B cell (primary cell): ENCODE results near the gene TMEM35B. TPM values are rescaled to one million over a fixed set of nuclear protein-coding genes. Genes with fewer than 3 reads are reported as not detected.

ENCODE experiments used
- ATAC-seq: fragments of 200-7000 bp; cut with Tn5 transposase; one replicate; pipeline ENCODE4 v1.10.0; 2021; ENCODE audit warnings: low read depth, mild to moderate bottlenecking, moderate number of reproducible peaks, moderate library complexity
- CTCF ChIA-PET: fragments of 350-600 bp; sonication (Branson Sonifier 250); formaldehyde crosslinking; loops from one replicate; lab custom pipeline; 2021; ENCODE audit warnings: antibody characterized with exemption, inconsistent platforms; lab: Charles Lee
- POLR2A ChIA-PET: fragments of 350-600 bp; sonication (Branson Sonifier 250); formaldehyde crosslinking; loops from one replicate; lab custom pipeline; 2021; ENCODE audit warnings: antibody characterized with exemption; lab: Charles Lee
- DNase-seq: peaks from one replicate; pipeline ENCODE4 v3.0.0; 2013
- H2AFZ ChIP-seq: 2 replicates; pipeline ENCODE4 v1.6.1; 2012; ENCODE audit warnings: mild to moderate bottlenecking, low read depth, low read length; ENCODE audit not compliant: insufficient read depth, poor library complexity, severe bottlenecking
- H3K27ac ChIP-seq, 2 donors: 1 replicate in 1 of 2; 2 replicates in 1 of 2; pipeline ENCODE4 v1.5.1; 2012 to 2013; ENCODE audit warnings: low read length in 2 of 2, mild to moderate bottlenecking in 2 of 2, moderate library complexity in 1 of 2
- H3K27me3 ChIP-seq, 4 experiments: fragments of 200-600 bp in 1 of 4; sonication (generic) in 1 of 4; replicated peaks in 1 of 4; 1 replicate in 2 of 4; 2 replicates in 2 of 4; pipeline versions ENCODE4 v1.6.1 to v1.7.0; 2013 to 2016; ENCODE audit warnings: low read length in 3 of 4, mild to moderate bottlenecking in 2 of 4, mixed read lengths in 1 of 4, moderate library complexity in 1 of 4; ENCODE audit not compliant: insufficient read depth in 4 of 4, control insufficient read depth in 3 of 4; ENCODE audit errors: control extremely low read depth in 1 of 4
- H3K36me3 ChIP-seq, 2 experiments: replicated peaks in 1 of 2; 1 replicate in 1 of 2; 2 replicates in 1 of 2; pipeline versions ENCODE4 v1.6.1 to v1.7.1; 2013; ENCODE audit warnings: low read length in 1 of 2; ENCODE audit not compliant: insufficient read depth in 2 of 2, control insufficient read depth in 1 of 2; ENCODE audit errors: control extremely low read depth in 1 of 2, extremely low read depth in 1 of 2
- H3K4me1 ChIP-seq, 2 donors: fragments of 200-600 bp in 1 of 2; sonication (generic) in 1 of 2; 1 replicate in 1 of 2; 2 replicates in 1 of 2; pipeline versions ENCODE4 v1.5.1 to v1.6.1; 2013 to 2017; ENCODE audit warnings: low read length in 2 of 2; ENCODE audit not compliant: control insufficient read depth in 2 of 2, insufficient read depth in 2 of 2
- H3K4me2 ChIP-seq: replicated peaks from 2 replicates; pipeline ENCODE3; 2012; ENCODE audit warnings: mild to moderate bottlenecking, low read depth, low read length; ENCODE audit not compliant: poor library complexity, severe bottlenecking
- H3K4me3 ChIP-seq, 5 experiments: fragments of 200-600 bp in 1 of 5; sonication (generic) in 1 of 5; 1 replicate in 3 of 5; 2 replicates in 2 of 5; pipeline versions ENCODE4 v1.5.1 to v1.7.0; 2011 to 2016; ENCODE audit warnings: low read length in 4 of 5, mild to moderate bottlenecking in 4 of 5, low read depth in 2 of 5, control low read depth in 1 of 5, moderate library complexity in 1 of 5; ENCODE audit not compliant: insufficient read depth in 1 of 5; ENCODE audit errors: control extremely low read depth in 1 of 5, extremely low read depth in 1 of 5
- H3K79me2 ChIP-seq: fragments of 200-600 bp; sonication (generic); one replicate; pipeline ENCODE4 v1.6.0; 2016; ENCODE audit warnings: low read length; ENCODE audit not compliant: control insufficient read depth, insufficient read depth
- H3K9ac ChIP-seq: fragments of 200-600 bp; sonication (generic); 2 replicates; pipeline ENCODE4 v1.6.1; 2017; ENCODE audit warnings: mild to moderate bottlenecking, low read length, moderate library complexity
- H3K9me3 ChIP-seq, 3 donors: one replicate each; pipeline versions ENCODE4 v1.6.1 to v1.7.1; 2013; ENCODE audit warnings: low read length in 2 of 3; ENCODE audit not compliant: control insufficient read depth in 2 of 3, insufficient read depth in 1 of 3; ENCODE audit errors: control extremely low read depth in 1 of 3
- H4K20me1 ChIP-seq: 2 replicates; pipeline ENCODE4 v1.6.0; 2012; ENCODE audit warnings: mild to moderate bottlenecking, low read length; ENCODE audit not compliant: insufficient read depth, control insufficient read depth, poor library complexity, severe bottlenecking
- H3K27ac Mint-ChIP-seq: one replicate; pipeline ENCODE4 v1.8.0; 2021; ENCODE audit warnings: mixed read lengths
- H3K27me3 Mint-ChIP-seq: one replicate; pipeline ENCODE4 v1.8.0; 2021; ENCODE audit warnings: mixed read lengths
- H3K4me1 Mint-ChIP-seq: one replicate; pipeline ENCODE4 v1.8.0; 2021; ENCODE audit warnings: mixed read lengths
- H3K4me3 Mint-ChIP-seq: one replicate; pipeline ENCODE4 v1.8.0; 2021; ENCODE audit warnings: mixed read lengths
- H3K9me3 Mint-ChIP-seq: one replicate; pipeline ENCODE4 v1.8.0; 2022; ENCODE audit warnings: mixed read lengths; ENCODE audit not compliant: insufficient read depth
- EZH2 ChIP-seq: IDR thresholded peaks from 2 replicates; pipeline ENCODE4 v1.6.1; 2012; ENCODE audit warnings: borderline replicate concordance, low read depth, mild to moderate bottlenecking, moderate library complexity, low read length; ENCODE audit not compliant: insufficient read depth, poor library complexity, severe bottlenecking
- WGBS: methylation state at CpG from one replicate; pipeline ENCODE4 v1.1.5; 2013; ENCODE audit warnings: missing lambda C conversion rate; ENCODE audit not compliant: insufficient coverage; 5-methylcytosine and 5-hydroxymethylcytosine counted together
- intact Hi-C: fragments of 100-400 bp; cut with micrococcal nuclease; formaldehyde crosslinking; loops from one replicate; pipeline ENCODE4 v1.10.0; 2022
- polyA plus RNA-seq: library from polyadenylated mRNA; depleted of rRNA; stranded (reverse); fragments of >200 nt; gene quantifications from 2 replicates; pipeline ENCODE4 v1.2.3, GENCODE V29; 2012
- total RNA-seq, 2 donors: library from RNA; stranded (reverse); fragments of 120-200 nt in 1 of 2; gene quantifications; 1 replicate in 1 of 2; 2 replicates in 1 of 2; pipeline versions ENCODE4 v1.2.3 to v1.2.4, GENCODE V29; 2013 to 2022
- TF ChIP-seq, protein P1 (sequence below): fragments of 200-600 bp; IDR thresholded peaks from one replicate; pipeline ENCODE4 v1.8.0; 2022; ENCODE audit warnings: antibody characterized with exemption, mild to moderate bottlenecking

TMEM35B gene
- total and polyA plus RNA-seq, 2 donors (not counting 1 experiment from before 2014, with no cell fraction given), result 15.9 to 16.2 TPM

DNA sequence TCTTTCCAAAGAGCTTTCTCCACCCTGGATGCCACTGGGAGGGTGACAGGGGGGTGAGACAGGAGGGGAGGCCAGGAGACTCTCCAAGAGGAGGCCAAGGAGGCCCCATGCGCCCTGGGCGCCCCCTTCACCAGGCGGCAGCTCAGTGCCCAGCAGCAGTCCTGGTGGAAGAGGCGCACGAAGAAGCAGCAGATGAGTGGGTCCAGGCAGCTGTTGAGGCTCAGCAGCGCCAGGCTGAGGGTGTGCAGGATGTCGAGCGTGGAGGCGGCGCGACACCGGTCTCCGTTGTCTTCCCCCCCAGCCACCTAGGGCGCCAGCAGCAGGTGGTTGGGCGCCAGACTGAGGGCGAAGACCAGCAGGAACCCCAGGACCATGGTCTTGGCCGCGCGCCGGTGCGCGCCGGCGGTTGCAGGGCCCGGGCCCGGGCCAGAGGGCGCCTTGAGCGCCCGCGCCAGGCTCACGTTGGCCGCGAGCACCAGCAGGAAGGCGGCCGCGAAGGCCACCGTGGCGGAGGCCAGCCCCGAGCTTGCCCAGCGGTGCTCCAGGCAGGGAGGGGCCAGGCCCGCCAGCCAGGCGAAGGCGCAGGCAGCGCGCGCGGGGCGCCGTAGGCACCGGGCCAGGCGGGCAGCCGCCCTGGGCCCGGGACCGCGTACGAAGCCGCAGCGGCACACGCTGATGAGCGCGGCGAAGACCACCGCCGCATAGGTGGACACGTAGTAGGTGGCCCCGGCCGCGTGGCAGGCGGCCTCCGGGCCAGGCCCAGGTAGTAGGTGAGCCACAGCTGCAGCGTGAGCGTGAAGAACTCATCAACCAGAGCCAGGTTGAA lies 8.6 kb downstream of the TMEM35B start:
- Histone ChIP-seq H3K4me1 (peaks cover 10% of the 10 kb centered on the region in 2 donors), H3K27ac (no peak overlapping the region), H3K79me2 (no peaks in the 10 kb centered on the region), H3K27me3 (peaks cover 0 to 4% (median 2%) of the 10 kb centered on the region in 4 experiments), H4K20me1 (peaks cover 24% of the 10 kb centered on the region), H2AFZ (no peak overlapping the region), H3K4me3 (no peak overlapping the region), H3K9me3 (peaks cover 0 to 9% (median 0%) of the 10 kb centered on the region in 3 donors), H3K9ac (no peak overlapping the region), H3K4me2 (no peak overlapping the region), H3K36me3 (peaks cover 0 to 9% of the 10 kb centered on the region in 2 experiments)
- no peak overlapping the region for H3K27ac Mint-ChIP-seq
- CTCF ChIA-PET, result interaction anchor here (1.6 kb wide), 1 partner anchor 110 kb away, joined by 3 read pairs; no protein-coding TSS in a partner anchor
- DNase-seq (no peak), ATAC-seq (no peak)
- peaks cover 3% of the 10 kb centered on the region for H3K9me3 Mint-ChIP-seq
- WGBS, result 98% methylated on average over 72 of the region's 72 CpGs
- intact Hi-C loops, result no loop called here
- H3K4me3 Mint-ChIP-seq, result no peak overlapping the region
- POLR2A ChIA-PET, result no interaction called here
- TF ChIP-seq, protein P1, sequence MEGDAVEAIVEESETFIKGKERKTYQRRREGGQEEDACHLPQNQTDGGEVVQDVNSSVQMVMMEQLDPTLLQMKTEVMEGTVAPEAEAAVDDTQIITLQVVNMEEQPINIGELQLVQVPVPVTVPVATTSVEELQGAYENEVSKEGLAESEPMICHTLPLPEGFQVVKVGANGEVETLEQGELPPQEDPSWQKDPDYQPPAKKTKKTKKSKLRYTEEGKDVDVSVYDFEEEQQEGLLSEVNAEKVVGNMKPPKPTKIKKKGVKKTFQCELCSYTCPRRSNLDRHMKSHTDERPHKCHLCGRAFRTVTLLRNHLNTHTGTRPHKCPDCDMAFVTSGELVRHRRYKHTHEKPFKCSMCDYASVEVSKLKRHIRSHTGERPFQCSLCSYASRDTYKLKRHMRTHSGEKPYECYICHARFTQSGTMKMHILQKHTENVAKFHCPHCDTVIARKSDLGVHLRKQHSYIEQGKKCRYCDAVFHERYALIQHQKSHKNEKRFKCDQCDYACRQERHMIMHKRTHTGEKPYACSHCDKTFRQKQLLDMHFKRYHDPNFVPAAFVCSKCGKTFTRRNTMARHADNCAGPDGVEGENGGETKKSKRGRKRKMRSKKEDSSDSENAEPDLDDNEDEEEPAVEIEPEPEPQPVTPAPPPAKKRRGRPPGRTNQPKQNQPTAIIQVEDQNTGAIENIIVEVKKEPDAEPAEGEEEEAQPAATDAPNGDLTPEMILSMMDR, result no peak
- TF ChIP-seq EZH2, result no peak
- peaks cover 14% of the 10 kb centered on the region for H3K4me1 Mint-ChIP-seq
- H3K27me3 Mint-ChIP-seq, result no peaks in the 10 kb centered on the region

DNA sequence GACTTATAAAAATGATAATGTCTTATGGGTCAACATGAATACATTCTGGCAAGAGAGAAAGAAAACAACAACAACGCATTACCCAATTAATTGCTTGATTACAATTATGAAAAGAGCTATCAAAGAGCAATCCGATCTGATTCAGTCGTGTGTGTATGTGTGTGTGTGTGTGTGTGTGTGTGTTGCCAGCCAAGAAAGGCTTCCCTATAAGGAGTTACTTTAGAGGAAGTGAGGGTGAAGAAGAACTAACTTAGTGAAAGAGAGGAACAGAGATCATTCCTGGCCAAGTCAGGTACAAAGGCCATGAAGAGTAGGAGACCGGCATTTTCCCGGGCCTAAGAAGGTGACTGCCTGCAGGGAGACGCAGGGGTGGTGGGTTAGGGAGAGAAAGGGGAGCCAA lies 9.4 kb downstream of the TMEM35B start:
- H3K27ac ChIP-seq, result no peak overlapping the region
- no peaks in the 10 kb centered on the region for H3K27me3 Mint-ChIP-seq
- peaks cover 0 to 5% of the 10 kb centered on the region in 2 experiments for H3K36me3 ChIP-seq
- WGBS, result 94% methylated on average over 5 of the region's 6 CpGs
- H3K27ac Mint-ChIP-seq, result no peak overlapping the region
- H3K4me3 ChIP-seq, result no peak overlapping the region
- ATAC-seq (no peak), DNase-seq (no peak)
- ChIA-PET CTCF (interaction anchor here (1.6 kb wide), 1 partner anchor 109 kb away, joined by 3 read pairs; no protein-coding TSS in a partner anchor), POLR2A (interaction anchor here (1.7 kb wide), 1 partner anchor 9 kb away, joined by 4 read pairs; the partner anchor contains the start of gene TMEM35B)
- no peak overlapping the region for H3K4me2 ChIP-seq
- no peak for TF ChIP-seq EZH2
- TF ChIP-seq, protein P1, result no peak
- no peak overlapping the region for H3K4me3 Mint-ChIP-seq
- no peak overlapping the region for H2AFZ ChIP-seq
- peaks cover 8% of the 10 kb centered on the region for H3K4me1 Mint-ChIP-seq
- H3K9me3 ChIP-seq, result peaks cover 0 to 9% (median 0%) of the 10 kb centered on the region in 3 donors
- H3K79me2 ChIP-seq, result no peaks in the 10 kb centered on the region
- peaks cover 16% of the 10 kb centered on the region for H4K20me1 ChIP-seq
- intact Hi-C loops, result no loop called here
- peaks cover 3% of the 10 kb centered on the region for H3K9me3 Mint-ChIP-seq
- peaks cover 5 to 6% of the 10 kb centered on the region in 2 donors for H3K4me1 ChIP-seq
- peaks cover 0 to 4% (median 2%) of the 10 kb centered on the region in 4 experiments for H3K27me3 ChIP-seq
- H3K9ac ChIP-seq, result no peak overlapping the region
